ENCODE measurements around the gene ZNF157. TPM values are rescaled to one million over a fixed set of nuclear protein-coding genes. Genes with fewer than 3 reads are reported as not detected.
"Not testable (repeated sequence)": the region's sequence is repeated elsewhere in the genome, so short reads cannot be mapped to it uniquely, and the experiment has no call there.

The ZNF157 gene
- total RNA-seq, result under 1 TPM in 3 of 4 donors, not detected in 1; 0.09 to 0.26 (median 0.25) TPM

DNA sequence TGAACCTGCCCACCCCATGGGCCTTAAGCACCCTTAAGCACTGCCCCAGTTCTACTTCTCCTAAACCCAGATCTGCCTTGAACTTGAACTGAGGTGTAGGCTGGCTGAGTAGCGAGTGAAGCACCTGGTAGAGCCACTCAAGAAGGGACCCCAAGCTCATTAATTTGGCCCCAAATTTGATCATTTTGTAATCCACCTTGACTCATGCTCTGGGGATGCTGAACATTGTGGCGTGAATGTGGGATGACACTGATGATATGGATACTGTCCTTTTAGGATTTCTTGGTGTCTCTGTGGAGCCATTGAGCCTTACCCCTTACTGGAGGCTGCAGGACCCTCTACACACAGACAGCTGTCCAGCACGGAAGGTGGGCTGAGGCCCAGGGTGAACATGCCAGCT lies at the start of gene ZNF157:
TSS of gene ZNF157 (plus strand) at position 301 of the 400 bp plus-strand sequence. CDS start at position 392, 91 bp downstream.
- DNase-seq (no peak), ATAC-seq (no peak)
- Histone ChIP-seq H3K27me3 (no peaks in the 10 kb centered on the region), H3K27ac (no peak within 1 kb of the TSS), H3K9me3 (no peaks in the 10 kb centered on the region), H3K4me3 (no peak within 1 kb of the TSS), H3K36me3 (no peaks in the 10 kb centered on the region), H3K4me1 (no peaks in the 10 kb centered on the region)
- TF ChIP-seq POLR2A (IDR thresholded peaks at IDR 0.05), result no peak
- intact Hi-C loops (cut with DNase I; ENCODE audit: low total_unique reads), result no loop called here
- in situ Hi-C loops (cut with MboI; ENCODE audit: low sequenced_read_pairs in 4 of 4), result loop anchor here in 2 of 4 donors (5.0 to 25.0 kb wide), 2 partner anchors 173 to 183 kb away; partner anchors contain the start of gene UBA1 (in 1 of the 2)

DNA sequence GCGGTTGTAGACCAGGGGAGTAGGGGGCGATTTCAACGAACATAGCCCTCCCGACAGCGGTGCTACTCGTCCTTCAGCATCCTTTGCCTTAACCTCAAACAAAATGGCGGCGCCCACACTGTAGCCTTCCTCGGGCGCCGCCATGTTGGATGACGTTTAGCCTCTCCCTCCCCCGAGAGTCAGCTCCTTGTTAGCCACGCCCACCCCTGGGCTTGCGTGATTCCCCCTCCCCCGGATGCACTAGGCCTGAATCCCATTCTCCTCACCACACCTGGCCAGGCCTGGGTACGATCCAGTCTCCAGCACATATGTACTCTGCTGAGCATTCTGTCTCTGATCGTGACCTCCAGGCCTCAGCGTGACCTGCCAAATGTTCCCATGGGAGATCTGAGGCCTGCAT lies 49.0 kb upstream of the ZNF157 start:
- no peak for ATAC-seq
- intact Hi-C loops (cut with DNase I; ENCODE audit: low total_unique reads), result no loop called here
- Histone ChIP-seq H3K4me3 (no peak overlapping the region), H3K4me1 (no peaks in the 10 kb centered on the region), H3K27ac (no peak overlapping the region), H3K36me3 (no peaks in the 10 kb centered on the region), H3K27me3 (peaks cover 0 to 7% (median 0%) of the 10 kb centered on the region in 3 donors), H3K9me3 (no peaks in the 10 kb centered on the region)
- no peak for TF ChIP-seq POLR2A (IDR thresholded peaks at IDR 0.05)
- TF ChIP-seq, protein P1, sequence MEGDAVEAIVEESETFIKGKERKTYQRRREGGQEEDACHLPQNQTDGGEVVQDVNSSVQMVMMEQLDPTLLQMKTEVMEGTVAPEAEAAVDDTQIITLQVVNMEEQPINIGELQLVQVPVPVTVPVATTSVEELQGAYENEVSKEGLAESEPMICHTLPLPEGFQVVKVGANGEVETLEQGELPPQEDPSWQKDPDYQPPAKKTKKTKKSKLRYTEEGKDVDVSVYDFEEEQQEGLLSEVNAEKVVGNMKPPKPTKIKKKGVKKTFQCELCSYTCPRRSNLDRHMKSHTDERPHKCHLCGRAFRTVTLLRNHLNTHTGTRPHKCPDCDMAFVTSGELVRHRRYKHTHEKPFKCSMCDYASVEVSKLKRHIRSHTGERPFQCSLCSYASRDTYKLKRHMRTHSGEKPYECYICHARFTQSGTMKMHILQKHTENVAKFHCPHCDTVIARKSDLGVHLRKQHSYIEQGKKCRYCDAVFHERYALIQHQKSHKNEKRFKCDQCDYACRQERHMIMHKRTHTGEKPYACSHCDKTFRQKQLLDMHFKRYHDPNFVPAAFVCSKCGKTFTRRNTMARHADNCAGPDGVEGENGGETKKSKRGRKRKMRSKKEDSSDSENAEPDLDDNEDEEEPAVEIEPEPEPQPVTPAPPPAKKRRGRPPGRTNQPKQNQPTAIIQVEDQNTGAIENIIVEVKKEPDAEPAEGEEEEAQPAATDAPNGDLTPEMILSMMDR (IDR thresholded peaks at IDR 0.05 in 4 of 5, conservative IDR thresholded peaks at IDR 0.05 in 1 of 5), result no peak
- in situ Hi-C loops (cut with MboI; ENCODE audit: low sequenced_read_pairs in 4 of 4), result no loop called here
- peak in 1 of 2 donors; percentile 20 for DNase-seq

DNA sequence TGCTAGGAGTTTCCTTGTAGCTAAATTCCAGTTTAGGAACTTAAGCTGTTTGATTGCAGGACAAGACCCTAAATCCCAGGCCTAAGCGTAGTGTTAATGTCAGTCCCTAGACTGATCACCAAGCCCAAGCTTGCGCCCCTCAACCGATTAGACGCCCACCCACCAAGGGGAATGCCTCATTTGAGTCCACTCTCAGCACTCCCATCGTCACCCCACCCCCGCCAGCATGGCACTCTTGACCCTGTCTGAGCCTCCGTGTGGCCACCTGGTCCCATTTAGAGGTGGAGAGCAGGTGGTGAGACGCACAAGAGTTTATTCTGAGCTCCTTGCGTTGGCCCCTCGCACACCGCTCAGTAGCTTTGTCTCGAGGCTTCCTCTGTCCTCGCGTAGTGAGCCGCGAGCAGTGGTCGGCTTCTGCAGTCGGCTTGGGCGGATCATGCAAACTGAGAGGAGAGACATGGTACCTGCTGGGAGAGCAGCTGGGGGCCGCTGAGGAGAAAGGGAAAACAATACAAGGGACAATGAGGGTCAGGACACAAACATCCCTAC lies 48.5 kb upstream of the ZNF157 start:
- Histone ChIP-seq H3K36me3 (no peaks in the 10 kb centered on the region), H3K4me3 (no peak overlapping the region), H3K27me3 (peaks cover 0 to 1% (median 0%) of the 10 kb centered on the region in 3 donors), H3K4me1 (no peaks in the 10 kb centered on the region), H3K27ac (no peak overlapping the region), H3K9me3 (no peaks in the 10 kb centered on the region)
- no peak for TF ChIP-seq POLR2A (IDR thresholded peaks at IDR 0.05)
- TF ChIP-seq, protein P1 (IDR thresholded peaks at IDR 0.05 in 4 of 5, conservative IDR thresholded peaks at IDR 0.05 in 1 of 5), result no peak
- in situ Hi-C loops (cut with MboI; ENCODE audit: low sequenced_read_pairs in 4 of 4) (no loop called here), intact Hi-C loops (cut with DNase I; ENCODE audit: low total_unique reads) (no loop called here)
- ATAC-seq (no peak), DNase-seq (no peak)

DNA sequence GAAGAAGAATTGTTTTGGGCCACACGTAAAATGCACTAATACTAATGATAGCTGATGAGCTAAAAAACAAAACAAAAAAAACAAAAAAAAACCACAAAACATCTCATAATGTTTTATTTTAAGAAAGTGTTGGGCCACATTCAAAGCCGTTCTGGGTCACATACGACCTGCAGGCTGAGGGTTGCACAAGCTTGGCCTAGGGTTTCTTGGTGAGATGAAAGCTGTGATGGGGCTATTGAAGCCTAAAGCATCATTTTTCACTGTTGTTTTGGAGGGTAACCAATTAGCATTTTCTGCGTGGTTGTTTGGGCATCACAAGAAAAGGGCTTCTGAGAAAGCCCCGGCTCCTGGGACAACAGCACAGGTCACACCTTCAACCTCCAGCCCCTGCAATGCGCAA lies 42.5 kb upstream of the ZNF157 start:
- Histone ChIP-seq H3K27me3 (no peaks in the 10 kb centered on the region), H3K9me3 (no peaks in the 10 kb centered on the region), H3K36me3 (no peaks in the 10 kb centered on the region), H3K4me3 (no peak overlapping the region), H3K4me1 (no peaks in the 10 kb centered on the region), H3K27ac (no peak overlapping the region)
- DNase-seq, result no peak
- no peak for ATAC-seq
- in situ Hi-C loops (cut with MboI; ENCODE audit: low sequenced_read_pairs in 4 of 4) (no loop called here), intact Hi-C loops (cut with DNase I; ENCODE audit: low total_unique reads) (no loop called here)
- TF ChIP-seq POLR2A (IDR thresholded peaks at IDR 0.05), result no peak
- TF ChIP-seq, protein P1 (IDR thresholded peaks at IDR 0.05 in 4 of 5, conservative IDR thresholded peaks at IDR 0.05 in 1 of 5), result no peak

DNA sequence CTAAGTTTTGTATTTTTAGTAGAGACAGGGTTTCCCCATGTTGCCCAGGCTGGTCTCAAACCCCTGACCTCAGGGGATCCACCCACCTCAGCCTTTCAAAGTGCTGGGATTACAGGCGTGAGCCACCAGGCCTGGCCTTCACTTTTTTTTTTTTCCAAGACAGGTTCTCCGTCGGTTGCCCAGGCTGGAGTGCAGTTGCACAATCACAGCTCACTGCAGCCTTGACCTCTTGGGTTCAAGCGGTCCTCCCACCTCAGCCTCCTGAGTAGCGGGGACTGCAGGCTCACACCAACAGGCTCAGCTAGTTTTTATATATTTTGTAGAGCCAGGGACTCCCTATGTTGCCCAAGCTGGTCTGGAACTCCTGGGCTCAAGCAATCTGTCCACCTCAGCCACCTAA lies 37.6 kb upstream of the ZNF157 start:
- DNase-seq; intact Hi-C loops (cut with DNase I; ENCODE audit: low total_unique reads); H3K27ac ChIP-seq; H3K4me1 ChIP-seq; in situ Hi-C loops (cut with MboI; ENCODE audit: low sequenced_read_pairs in 4 of 4); H3K4me3 ChIP-seq; ATAC-seq; H3K27me3 ChIP-seq; H3K36me3 ChIP-seq; H3K9me3 ChIP-seq: not testable (repeated sequence)

DNA sequence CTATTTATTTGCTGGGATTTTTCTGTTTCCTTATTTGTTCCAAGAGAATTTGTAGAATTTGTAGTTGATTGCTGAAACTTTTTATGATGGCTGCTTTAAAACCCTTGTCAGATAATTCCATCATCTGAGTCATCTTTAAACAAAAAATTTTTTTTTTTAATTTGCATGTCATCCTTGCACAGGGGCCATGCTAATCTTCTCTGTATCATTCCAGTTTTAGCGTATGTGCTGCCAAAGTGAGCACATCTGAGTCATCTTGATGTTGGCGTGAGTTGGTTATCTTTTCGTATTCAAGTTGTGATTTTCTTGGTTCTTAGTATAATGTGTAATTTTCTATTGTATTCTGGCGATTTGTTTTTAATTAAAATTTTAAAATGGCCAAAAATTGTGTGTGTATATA lies 18.7 kb upstream of the ZNF157 start:
- in situ Hi-C loops (cut with MboI; ENCODE audit: low sequenced_read_pairs in 4 of 4) (loop anchor here in 1 of 4 donors (25.0 kb wide), 1 partner anchor 164 kb away; the partner anchor contains the start of gene UBA1), intact Hi-C loops (cut with DNase I; ENCODE audit: low total_unique reads) (no loop called here)
- H3K36me3 ChIP-seq, result no peaks in the 10 kb centered on the region
- H3K27me3 ChIP-seq, result no peaks in the 10 kb centered on the region
- H3K4me3 ChIP-seq, result no peak overlapping the region
- no peaks in the 10 kb centered on the region for H3K4me1 ChIP-seq
- DNase-seq (no peak), ATAC-seq (no peak)
- no peak for TF ChIP-seq POLR2A (IDR thresholded peaks at IDR 0.05)
- TF ChIP-seq, protein P1 (IDR thresholded peaks at IDR 0.05 in 4 of 5, conservative IDR thresholded peaks at IDR 0.05 in 1 of 5), result no peak
- no peak overlapping the region for H3K27ac ChIP-seq
- no peaks in the 10 kb centered on the region for H3K9me3 ChIP-seq
